BE2C (cell line): ENCODE measurements around the gene PTPRN2.
"Not testable (repeated sequence)": the region's sequence is repeated elsewhere in the genome, so short reads cannot be mapped to it uniquely, and the experiment has no call there.

Experiments
- DNase-seq: peaks from one replicate; pipeline ENCODE4 v3.0.0-alpha.2; 2020
- H3K27me3 ChIP-seq: fragments of 250-450 bp; sonication (Bioruptor Pico); 2 replicates; pipeline ENCODE4 v1.5.1; 2020; ENCODE audit warnings: mild to moderate bottlenecking
- H3K36me3 ChIP-seq: fragments of 250-450 bp; sonication (Bioruptor Pico); 2 replicates; pipeline ENCODE4 v1.5.1; 2020; ENCODE audit warnings: mild to moderate bottlenecking
- H3K4me1 ChIP-seq: fragments of 250-450 bp; sonication (Bioruptor Pico); 2 replicates; pipeline ENCODE4 v1.5.1; 2020
- H3K4me3 ChIP-seq: 2 replicates; pipeline ENCODE4 v1.5.1; 2011; ENCODE audit warnings: low read depth, low read length
- H3K9me3 ChIP-seq: fragments of 250-450 bp; sonication (Bioruptor Pico); 2 replicates; pipeline ENCODE4 v1.5.1; 2020
- TF ChIP-seq, protein P1 (sequence below): IDR thresholded peaks from 2 replicates; pipeline ENCODE4 v1.5.1; 2012; ENCODE audit warnings: mild to moderate bottlenecking, low read depth, low read length

The PTPRN2 gene

DNA sequence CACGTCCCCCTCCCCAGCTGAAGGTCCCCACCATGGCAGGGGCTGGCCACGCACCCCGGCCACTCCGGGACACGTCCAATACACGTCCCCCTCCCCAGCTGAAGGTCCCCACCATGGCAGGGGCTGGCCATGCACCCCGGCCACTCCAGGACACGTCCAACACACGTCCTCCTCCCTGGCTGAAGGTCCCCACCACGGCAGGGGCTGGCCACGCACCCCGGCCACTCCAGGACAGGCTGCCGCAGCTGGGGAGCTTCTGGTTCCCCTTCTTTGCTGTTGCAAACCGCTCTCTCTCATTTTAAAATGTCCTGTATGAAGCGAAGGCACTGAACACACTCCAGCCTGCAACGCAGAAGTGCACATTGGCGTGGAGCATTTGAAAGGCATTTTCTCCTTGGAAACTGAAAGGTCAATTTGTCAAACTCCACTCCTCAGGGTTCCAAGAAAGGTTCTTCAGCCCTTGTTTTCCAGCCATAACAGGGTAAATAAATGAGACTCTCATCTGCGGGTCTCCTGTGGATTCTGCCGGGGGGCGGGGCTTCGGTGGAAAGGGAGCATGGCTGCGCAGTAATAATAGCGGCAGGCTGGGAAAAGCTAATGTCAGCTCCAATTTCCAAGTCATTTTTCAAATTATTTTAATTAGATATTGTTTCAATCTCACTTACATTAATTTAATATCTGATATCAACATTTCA is 670.5 kb downstream of the PTPRN2 start:
- TF ChIP-seq, protein P1, sequence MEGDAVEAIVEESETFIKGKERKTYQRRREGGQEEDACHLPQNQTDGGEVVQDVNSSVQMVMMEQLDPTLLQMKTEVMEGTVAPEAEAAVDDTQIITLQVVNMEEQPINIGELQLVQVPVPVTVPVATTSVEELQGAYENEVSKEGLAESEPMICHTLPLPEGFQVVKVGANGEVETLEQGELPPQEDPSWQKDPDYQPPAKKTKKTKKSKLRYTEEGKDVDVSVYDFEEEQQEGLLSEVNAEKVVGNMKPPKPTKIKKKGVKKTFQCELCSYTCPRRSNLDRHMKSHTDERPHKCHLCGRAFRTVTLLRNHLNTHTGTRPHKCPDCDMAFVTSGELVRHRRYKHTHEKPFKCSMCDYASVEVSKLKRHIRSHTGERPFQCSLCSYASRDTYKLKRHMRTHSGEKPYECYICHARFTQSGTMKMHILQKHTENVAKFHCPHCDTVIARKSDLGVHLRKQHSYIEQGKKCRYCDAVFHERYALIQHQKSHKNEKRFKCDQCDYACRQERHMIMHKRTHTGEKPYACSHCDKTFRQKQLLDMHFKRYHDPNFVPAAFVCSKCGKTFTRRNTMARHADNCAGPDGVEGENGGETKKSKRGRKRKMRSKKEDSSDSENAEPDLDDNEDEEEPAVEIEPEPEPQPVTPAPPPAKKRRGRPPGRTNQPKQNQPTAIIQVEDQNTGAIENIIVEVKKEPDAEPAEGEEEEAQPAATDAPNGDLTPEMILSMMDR: no peak
- Histone ChIP-seq H3K4me3 (no peak overlapping the region), H3K4me1 (no peaks in the 10 kb centered on the region), H3K36me3 (no peaks in the 10 kb centered on the region), H3K27me3 (no peaks in the 10 kb centered on the region), H3K9me3 (no peaks in the 10 kb centered on the region; the same call in 1 of the 2 replicates)
- DNase-seq: no peak

DNA sequence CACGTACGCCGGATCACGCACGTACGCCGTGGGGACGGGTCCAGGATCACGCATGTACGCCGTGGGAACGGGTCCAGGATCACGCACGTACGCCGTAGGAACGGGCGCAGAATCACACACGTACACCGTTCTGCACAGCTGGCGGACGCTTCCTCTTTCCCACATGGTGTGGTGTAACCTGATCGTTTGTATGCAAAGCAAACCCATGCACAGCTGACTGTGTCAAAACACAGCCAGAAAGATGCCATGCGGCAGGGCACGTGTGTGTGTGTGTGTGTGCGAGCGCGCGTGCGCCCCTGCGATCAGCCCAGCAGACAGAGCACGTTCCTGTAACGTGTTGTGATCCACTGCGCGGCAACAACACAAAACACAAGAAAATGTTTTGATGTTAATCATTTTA is 677.2 kb downstream of the PTPRN2 start:
- no peaks in the 10 kb centered on the region for H3K27me3 ChIP-seq
- TF ChIP-seq, protein P1: no peak
- H3K4me1 ChIP-seq: no peaks in the 10 kb centered on the region
- DNase-seq: no peak
- H3K9me3 ChIP-seq: no peaks in the 10 kb centered on the region; the same call in 1 of the 2 replicates
- no peaks in the 10 kb centered on the region for H3K36me3 ChIP-seq
- no peak overlapping the region for H3K4me3 ChIP-seq

DNA sequence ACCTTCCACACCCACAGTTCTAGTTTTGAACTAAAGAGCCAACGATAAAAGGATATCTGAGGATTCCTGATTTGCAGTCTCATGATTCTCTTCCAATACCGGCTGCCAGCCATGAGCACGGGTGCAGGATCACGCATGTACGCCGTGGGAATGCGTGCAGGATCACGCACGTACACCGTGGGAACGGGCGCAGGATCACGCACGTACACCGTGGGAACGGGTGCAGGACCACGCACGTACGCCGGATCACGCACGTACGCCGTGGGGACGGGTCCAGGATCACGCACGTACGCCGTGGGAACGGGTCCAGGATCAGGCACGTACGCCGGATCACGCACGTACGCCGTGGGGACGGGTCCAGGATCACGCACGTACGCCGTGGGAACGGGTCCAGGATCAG is 677.6 kb downstream of the PTPRN2 start:
- H3K4me3 ChIP-seq, DNase-seq, H3K4me1 ChIP-seq, H3K9me3 ChIP-seq, H3K27me3 ChIP-seq, H3K36me3 ChIP-seq: not testable (repeated sequence)

DNA sequence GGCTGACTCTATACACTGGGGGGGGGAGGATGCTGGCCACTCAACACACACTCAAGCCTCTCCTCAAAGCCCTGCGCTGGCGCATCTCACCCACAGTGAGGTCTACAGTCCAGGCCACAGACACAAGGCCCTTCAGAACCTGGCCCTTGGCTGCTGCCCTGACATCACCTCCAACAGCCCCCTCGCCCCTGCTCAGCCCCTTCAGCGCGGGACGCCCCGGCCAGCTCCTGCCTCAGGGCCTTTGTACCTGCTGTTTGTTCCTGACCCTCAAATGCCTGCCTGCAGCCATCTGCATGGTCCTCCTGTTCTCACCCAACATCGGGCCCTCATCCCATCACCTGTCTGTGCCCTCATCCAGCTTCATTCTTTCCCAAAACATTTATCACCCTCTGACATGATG is 678.3 kb downstream of the PTPRN2 start:
- no peak overlapping the region for H3K4me3 ChIP-seq
- no peak for DNase-seq
- no peaks in the 10 kb centered on the region for H3K36me3 ChIP-seq
- TF ChIP-seq, protein P1: no peak
- H3K27me3 ChIP-seq: no peaks in the 10 kb centered on the region
- no peaks in the 10 kb centered on the region for H3K4me1 ChIP-seq
- H3K9me3 ChIP-seq: no peaks in the 10 kb centered on the region; the same call in 1 of the 2 replicates

DNA sequence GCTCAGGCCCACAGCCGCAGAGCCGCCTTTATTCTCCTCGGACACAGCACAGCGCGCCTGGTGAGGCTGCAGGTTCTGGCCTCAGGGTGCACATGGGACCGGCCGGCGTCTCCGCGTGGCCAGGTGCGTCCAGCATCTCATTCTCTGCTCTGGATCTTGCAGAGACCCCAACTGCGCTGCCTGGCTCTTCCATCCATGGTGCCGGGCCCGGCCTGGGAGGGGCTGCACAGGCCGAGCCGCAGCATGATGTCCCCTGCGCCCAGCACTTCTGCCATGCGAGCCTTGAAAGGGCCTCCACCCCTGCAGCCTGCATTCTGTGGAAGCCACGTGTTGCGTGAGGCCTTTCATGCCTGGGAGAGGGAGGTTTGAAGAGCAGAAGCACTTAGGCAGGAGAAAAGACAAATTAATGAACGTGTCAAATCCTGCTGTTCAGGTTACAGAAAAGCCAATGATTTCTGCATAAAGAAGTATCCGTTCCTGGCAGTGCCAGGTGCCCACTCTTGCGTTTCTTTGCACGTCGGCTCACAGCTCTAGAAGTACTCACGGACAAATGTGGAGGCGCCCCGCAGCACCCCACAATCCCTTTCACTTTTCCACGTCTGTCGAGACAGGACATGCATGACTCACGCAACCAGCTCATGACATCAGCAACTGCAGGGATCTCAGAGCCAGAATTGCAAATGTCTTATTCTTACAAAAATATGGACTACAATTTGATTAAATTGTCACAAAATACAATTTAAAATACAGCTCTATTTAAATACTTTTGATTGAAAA is 679.4 kb downstream of the PTPRN2 start:
- Histone ChIP-seq H3K4me1 (no peaks in the 10 kb centered on the region), H3K27me3 (no peaks in the 10 kb centered on the region), H3K4me3 (no peak overlapping the region), H3K36me3 (no peaks in the 10 kb centered on the region), H3K9me3 (no peaks in the 10 kb centered on the region)
- TF ChIP-seq, protein P1: no peak
- DNase-seq: no peak

DNA sequence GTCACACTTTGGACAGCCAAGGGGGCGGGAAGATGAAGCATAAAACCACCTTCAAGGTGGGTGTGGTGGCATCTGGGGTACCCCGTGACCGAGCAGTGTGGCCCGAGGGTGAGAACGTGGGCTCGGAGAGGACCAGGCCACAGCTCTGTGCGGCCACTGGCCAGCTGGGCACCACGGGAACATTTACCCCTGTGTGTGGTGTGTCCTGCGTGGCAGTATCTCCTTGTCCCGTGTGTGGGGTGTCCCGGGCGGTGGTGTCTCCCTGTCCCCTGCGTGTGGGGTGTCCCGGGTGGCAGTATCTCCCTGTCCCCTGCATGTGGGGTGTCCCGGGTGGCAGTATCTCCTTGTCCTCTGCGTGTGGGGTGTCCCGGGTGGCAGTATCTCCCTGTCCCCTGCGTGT is 680.5 kb downstream of the PTPRN2 start:
- TF ChIP-seq, protein P1: no peak
- H3K27me3 ChIP-seq: no peaks in the 10 kb centered on the region
- H3K4me1 ChIP-seq: no peaks in the 10 kb centered on the region
- H3K4me3 ChIP-seq: no peak overlapping the region
- no peak for DNase-seq
- no peaks in the 10 kb centered on the region for H3K9me3 ChIP-seq
- H3K36me3 ChIP-seq: no peaks in the 10 kb centered on the region
